DMS 273 (cell line): Measurements from ENCODE around the gene MYH14.

Source experiments
- DNase-seq: peaks from one replicate; lab custom pipeline; 2025; ENCODE audit not compliant: unreplicated experiment; lab: John Stamatoyannopoulos, UW

Gene MYH14

GRCh38 chr19:50358483-50359327, 155.3 kb downstream of the MYH14 start:
- no peak for DNase-seq

GRCh38 chr19:50359328-50359818, 156.0 kb downstream of the MYH14 start:
- DNase-seq, result no peak
